ENCODE data around the gene ARHGEF2. TPM values are rescaled to one million over a fixed set of nuclear protein-coding genes. Genes with fewer than 3 reads are reported as not detected.

Gene ARHGEF2
- total and polyA plus RNA-seq, 9 of the 15 experiments (the other 6 are each of a cell fraction or from before 2014, with no cell fraction given) = 7.1 to 162 (median 62.2) TPM

DNA sequence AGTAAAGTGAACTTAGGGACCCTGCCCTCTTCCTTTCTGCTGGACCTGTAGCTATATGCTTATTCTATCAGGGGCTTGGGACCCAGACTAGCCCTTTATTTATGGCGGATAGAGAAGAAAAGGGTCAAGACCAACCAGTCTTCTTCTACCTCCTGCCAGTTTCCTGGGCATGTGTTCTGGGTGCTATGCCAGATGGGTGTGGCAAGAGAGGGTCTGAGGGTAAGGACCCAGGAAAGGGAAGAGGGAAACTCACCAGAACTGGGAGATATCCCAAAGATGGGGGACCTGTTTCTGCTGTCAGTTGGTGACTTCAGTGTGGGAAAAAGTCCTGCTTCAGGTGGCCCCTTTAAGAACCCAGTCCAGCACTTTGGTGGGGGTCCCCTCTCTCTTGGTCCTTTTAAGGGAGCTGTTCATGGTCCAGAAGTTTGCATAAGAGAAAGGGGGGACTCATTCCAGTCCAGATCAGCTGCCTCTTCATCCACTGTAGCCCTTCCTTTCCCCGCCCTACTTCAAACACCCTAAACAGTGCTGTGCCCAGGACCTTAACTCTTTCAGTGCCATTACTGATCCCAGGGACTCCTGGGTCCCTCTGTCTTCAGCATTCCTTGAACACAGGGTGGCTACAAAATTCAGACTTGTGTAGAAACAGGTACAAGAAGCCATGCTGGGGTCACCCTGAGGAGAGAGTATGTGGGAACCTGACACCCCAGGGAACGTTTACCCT, 24.0 kb upstream of the ARHGEF2 start:
- in situ Hi-C loops (cut with MboI) = no loop called here
- Histone ChIP-seq H3K9ac (ENCODE audit: insufficient read depth in 1 of 2, low read depth in 2 of 2, low read length in 2 of 2) (peak overlapping the region in 1 of 2 experiments; percentile 52; a peak in 2 of 4 replicates), H3K4me3 (no peak overlapping the region), H2AFZ (ENCODE audit: low read depth, low read length) (peak overlapping the region; percentile 96), H3K27ac (ENCODE audit: extremely low read depth, low read depth, low read length) (peak overlapping the region; percentile 68; the same call in 1 of the 3 replicates), H4K20me1 (replicated peaks; ENCODE audit: control insufficient read depth, insufficient read depth, low read length) (no peaks in the 10 kb centered on the region), H3K36me3 (ENCODE audit: control insufficient read depth, insufficient read depth, low read length) (no peaks in the 10 kb centered on the region), H3K4me1 (replicated peaks in 1 of 2; ENCODE audit: control insufficient read depth in 2 of 2, insufficient read depth in 2 of 2, low read length in 2 of 2) (peaks cover 22 to 34% of the 10 kb centered on the region in 2 experiments; a peak in 4 of 5 replicates), H3K27me3 (ENCODE audit: control insufficient read depth in 2 of 2, insufficient read depth in 2 of 2, low read length in 2 of 2) (no peaks in the 10 kb centered on the region), H3K9me1 (ENCODE audit: control insufficient read depth, insufficient read depth, low read length) (no peaks in the 10 kb centered on the region), H3K79me2 (ENCODE audit: control insufficient read depth, insufficient read depth, low read length) (no peaks in the 10 kb centered on the region), H3K9me3 (replicated peaks; ENCODE audit: control insufficient read depth, insufficient read depth, low read depth, low read length) (no peaks in the 10 kb centered on the region), H3K4me2 (ENCODE audit: insufficient read depth, low read length) (0 out of 2 replicates have a peak overlapping the region, but pooled peaks have one; percentile 58)
- ATAC-seq (peak; percentile 12), DNase-seq (ENCODE audit: extremely low read depth in 1 of 4, low spot score in 3 of 4) (no peak), FAIRE-seq (no peak)
- 54% methylated on average over 3 of the region's 3 CpGs for WGBS (ENCODE audit: insufficient coverage, low coverage, missing lambda C conversion rate)
- ChIA-PET CTCF (ENCODE audit: low intra/inter-chr PET ratio) (no interaction called here), POLR2A (interaction anchor here (0.7 to 4.0 kb wide), 9 partner anchors 14 to 642 kb away, joined by 3 to 19 read pairs (median 5); partner anchors contain the start of genes KHDC4 and SSR2)
- TF ChIP-seq SMARCA5 (IDR thresholded peaks at IDR 0.05) (no peak), ZKSCAN1 (IDR thresholded peaks at IDR 0.05; ENCODE audit: low read depth, low read length) (no peak), ATF1 (CRISPR knock-in tag; IDR thresholded peaks at IDR 0.05) (no peak), ATF1 (tag; IDR thresholded peaks at IDR 0.05) (no peak), FOXK1 (CRISPR knock-in tag; IDR thresholded peaks at IDR 0.05; ENCODE audit: borderline replicate concordance) (0 out of 2 replicates have a peak, but pooled peaks have one; percentile 1), MTA3 (IDR thresholded peaks at IDR 0.05; ENCODE audit: borderline replicate concordance) (0 out of 2 replicates have a peak, but pooled peaks have one; percentile 0), ZBTB7A (IDR thresholded peaks at IDR 0.05; ENCODE audit: borderline replicate concordance, control insufficient read depth, low read depth, low read length) (0 out of 2 replicates have a peak, but pooled peaks have one; percentile 18)
- BruUV-seq (replicated peaks) = no TSS peak
- intact Hi-C loops (cut with micrococcal nuclease) = loop anchor here (5.0 kb wide), 1 partner anchor 65 kb away; no protein-coding TSS in a partner anchor

Data from K562 (cell line).